Ascending aorta (tissue), 2 donors: ENCODE results near the gene OR5F1. TPM values are rescaled to one million over a fixed set of nuclear protein-coding genes. Genes with fewer than 3 reads are reported as not detected.

Experiments used
- DNase-seq, 2 donors: peaks; one replicate each; pipeline ENCODE4 v3.0.0-alpha.2; 2019; ENCODE audit warnings: low spot score in 2 of 2
- H3K27ac ChIP-seq, 2 donors: fragments of 200-600 bp; sonication (generic); one replicate each; pipeline ENCODE4 v1.5.1; 2016 to 2017; ENCODE audit warnings: mild to moderate bottlenecking in 1 of 2
- H3K27me3 ChIP-seq: fragments of 200-600 bp; sonication (generic); one replicate; pipeline ENCODE4 v1.5.1; 2017
- H3K36me3 ChIP-seq, 2 donors: fragments of 200-600 bp; sonication (generic); one replicate each; pipeline ENCODE4 v1.5.1; 2016
- H3K4me1 ChIP-seq, 2 donors: fragments of 200-600 bp; sonication (generic); one replicate each; pipeline ENCODE4 v1.5.1; 2016 to 2017; ENCODE audit warnings: mild to moderate bottlenecking in 1 of 2
- H3K4me3 ChIP-seq, 2 donors: fragments of 200-600 bp; sonication (generic); one replicate each; pipeline ENCODE4 v1.5.1; 2016 to 2017; ENCODE audit warnings: mild to moderate bottlenecking in 1 of 2
- H3K9me3 ChIP-seq, 2 donors: fragments of 200-600 bp; sonication (generic); one replicate each; pipeline ENCODE4 v1.5.1; 2016
- intact Hi-C: fragments of 100-400 bp; cut with DNase I; formaldehyde crosslinking; loops from one replicate; pipeline ENCODE4 v1.15.1; 2023
- total RNA-seq: library from RNA; depleted of rRNA; stranded (reverse); fragments of >200 nt; gene quantifications from one replicate; pipeline ENCODE4 v1.1.0, GENCODE V29; 2016
- TF ChIP-seq, protein P1 (sequence below), 3 experiments: fragments of 200-600 bp in 2 of 3; fragments of 450-650 bp in 1 of 3; sonication (generic) in 2 of 3; IDR thresholded peaks; one replicate each; pipeline ENCODE4 v1.5.1; 2016 to 2019; ENCODE audit warnings: antibody characterized with exemption in 3 of 3, mild to moderate bottlenecking in 1 of 3, moderate library complexity in 1 of 3

The OR5F1 gene
- total RNA-seq, 1 donor from 2014 or later = not detected

DNA sequence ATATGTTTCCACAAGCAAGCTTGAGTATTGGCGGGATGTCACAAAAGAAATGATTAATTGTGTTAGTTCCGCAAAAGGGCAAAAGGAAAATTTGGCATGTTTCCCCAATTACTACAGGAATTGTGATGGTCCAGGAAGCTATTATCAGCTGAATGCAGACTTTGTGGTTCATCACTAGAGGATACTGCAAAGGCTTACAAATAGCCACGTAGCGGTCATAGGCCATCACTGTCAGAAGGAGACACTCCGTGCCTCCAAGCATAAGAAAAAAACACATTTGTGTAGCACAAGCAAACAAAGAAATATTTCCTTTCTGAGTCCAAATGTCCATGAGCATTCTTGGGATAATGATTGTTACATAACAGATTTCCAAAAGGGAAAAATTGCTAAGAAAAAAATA is 26.5 kb downstream of the OR5F1 start:
- TF ChIP-seq, protein P1, sequence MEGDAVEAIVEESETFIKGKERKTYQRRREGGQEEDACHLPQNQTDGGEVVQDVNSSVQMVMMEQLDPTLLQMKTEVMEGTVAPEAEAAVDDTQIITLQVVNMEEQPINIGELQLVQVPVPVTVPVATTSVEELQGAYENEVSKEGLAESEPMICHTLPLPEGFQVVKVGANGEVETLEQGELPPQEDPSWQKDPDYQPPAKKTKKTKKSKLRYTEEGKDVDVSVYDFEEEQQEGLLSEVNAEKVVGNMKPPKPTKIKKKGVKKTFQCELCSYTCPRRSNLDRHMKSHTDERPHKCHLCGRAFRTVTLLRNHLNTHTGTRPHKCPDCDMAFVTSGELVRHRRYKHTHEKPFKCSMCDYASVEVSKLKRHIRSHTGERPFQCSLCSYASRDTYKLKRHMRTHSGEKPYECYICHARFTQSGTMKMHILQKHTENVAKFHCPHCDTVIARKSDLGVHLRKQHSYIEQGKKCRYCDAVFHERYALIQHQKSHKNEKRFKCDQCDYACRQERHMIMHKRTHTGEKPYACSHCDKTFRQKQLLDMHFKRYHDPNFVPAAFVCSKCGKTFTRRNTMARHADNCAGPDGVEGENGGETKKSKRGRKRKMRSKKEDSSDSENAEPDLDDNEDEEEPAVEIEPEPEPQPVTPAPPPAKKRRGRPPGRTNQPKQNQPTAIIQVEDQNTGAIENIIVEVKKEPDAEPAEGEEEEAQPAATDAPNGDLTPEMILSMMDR (IDR thresholded peaks at IDR 0.05) = no peak
- H3K9me3 ChIP-seq = no peaks in the 10 kb centered on the region

DNA sequence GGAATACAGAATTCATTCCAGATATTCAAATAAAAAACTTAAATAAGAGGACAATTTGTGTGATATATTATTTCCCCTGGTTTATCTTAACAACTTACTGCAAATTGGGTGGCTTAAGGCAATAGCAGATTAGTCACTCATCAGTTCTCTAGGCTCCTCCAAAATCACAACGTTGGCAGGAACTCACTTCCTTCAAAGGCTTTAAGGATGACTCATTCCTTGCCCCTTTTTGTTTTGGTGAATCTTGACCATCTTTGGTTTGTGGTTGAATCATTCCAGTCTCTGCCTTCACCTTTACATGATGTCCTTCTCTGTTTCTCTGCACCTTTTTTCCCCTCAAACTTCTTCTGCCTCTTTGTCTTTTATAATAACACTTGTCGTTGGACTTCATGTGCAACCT is 28.0 kb downstream of the OR5F1 start:
- TF ChIP-seq, protein P1 (IDR thresholded peaks at IDR 0.05) = no peak
- H3K9me3 ChIP-seq = no peaks in the 10 kb centered on the region
- intact Hi-C loops = no loop called here
- no peak for DNase-seq
- no peaks in the 10 kb centered on the region for H3K36me3 ChIP-seq
- H3K4me3 ChIP-seq = no peak overlapping the region
- no peak overlapping the region for H3K27ac ChIP-seq
- no peaks in the 10 kb centered on the region for H3K4me1 ChIP-seq
- no peaks in the 10 kb centered on the region for H3K27me3 ChIP-seq

More for the DNA sequence above, 26.5 kb downstream of the OR5F1 start:
- no peak for DNase-seq
- intact Hi-C loops = no loop called here
- Histone ChIP-seq H3K4me1 (no peaks in the 10 kb centered on the region), H3K27ac (no peak overlapping the region), H3K36me3 (no peaks in the 10 kb centered on the region), H3K4me3 (no peak overlapping the region), H3K27me3 (no peaks in the 10 kb centered on the region)

DNA sequence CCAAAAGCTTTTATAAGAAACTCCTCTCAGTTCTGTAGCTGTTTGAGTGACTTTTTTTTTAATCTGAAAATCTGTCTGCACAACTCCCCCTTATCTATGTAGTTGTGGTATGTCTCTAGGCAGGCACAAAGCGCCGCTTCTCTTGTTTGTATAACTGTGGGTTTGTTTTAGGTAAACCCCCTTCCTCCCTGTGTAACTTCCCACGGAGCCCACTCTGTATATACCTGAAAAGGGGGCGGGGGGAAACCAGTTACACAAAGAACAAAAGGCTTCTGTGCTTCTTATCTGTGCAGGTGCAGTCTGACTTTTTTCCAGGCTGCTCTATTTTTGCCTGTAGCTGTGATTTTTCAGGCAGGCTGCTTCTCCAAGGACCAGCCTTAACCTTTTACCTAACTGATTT is 37.9 kb downstream of the OR5F1 start:
- Histone ChIP-seq H3K4me3 (no peak overlapping the region), H3K27me3 (no peaks in the 10 kb centered on the region), H3K27ac (no peak overlapping the region), H3K36me3 (no peaks in the 10 kb centered on the region), H3K9me3 (no peaks in the 10 kb centered on the region), H3K4me1 (no peaks in the 10 kb centered on the region)
- intact Hi-C loops = no loop called here
- TF ChIP-seq, protein P1 (IDR thresholded peaks at IDR 0.05) = no peak
- no peak for DNase-seq

DNA sequence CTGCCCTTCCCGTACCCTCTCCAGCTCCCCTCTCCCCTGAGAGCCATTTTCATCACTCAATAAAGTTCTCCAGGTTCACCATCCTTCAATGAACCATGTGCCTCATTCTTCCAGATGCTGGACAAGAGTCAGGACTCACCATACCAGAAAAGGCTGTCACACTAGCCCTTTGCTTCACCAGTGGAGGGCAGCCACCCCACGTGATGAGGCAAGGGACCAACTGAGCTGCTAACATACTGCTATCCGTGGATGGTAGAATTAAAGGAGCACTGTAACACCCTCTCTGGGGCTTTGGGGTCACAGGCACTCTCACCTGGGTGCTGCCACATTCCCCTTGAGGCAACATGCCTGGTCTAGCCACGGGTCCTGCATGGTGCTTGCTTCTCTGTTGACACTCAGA is 45.1 kb downstream of the OR5F1 start:
- Histone ChIP-seq H3K9me3 (no peaks in the 10 kb centered on the region), H3K27me3 (no peaks in the 10 kb centered on the region), H3K4me3 (no peak overlapping the region), H3K36me3 (no peaks in the 10 kb centered on the region), H3K27ac (no peak overlapping the region), H3K4me1 (no peaks in the 10 kb centered on the region)
- intact Hi-C loops = no loop called here
- TF ChIP-seq, protein P1 (IDR thresholded peaks at IDR 0.05) = no peak
- DNase-seq = no peak

Other genes with a start within 250 kb of the OR5F1 start
- gene OR5D13, start 221.2 kb downstream of the OR5F1 start, total RNA-seq = not detected
- not detected for gene OR5D14, start 199.1 kb downstream of the OR5F1 start, total RNA-seq
- not detected for gene OR5L1, start 183.3 kb downstream of the OR5F1 start, total RNA-seq
- not detected for gene OR5D18, start 175.0 kb downstream of the OR5F1 start, total RNA-seq
- not detected for gene OR5L2, start 167.4 kb downstream of the OR5F1 start, total RNA-seq
- not detected for gene OR5D16, start 155.9 kb downstream of the OR5F1 start, total RNA-seq
- gene TRIM51, start 111.3 kb downstream of the OR5F1 start, total RNA-seq = not detected
- gene OR5W2, start 80.0 kb downstream of the OR5F1 start, total RNA-seq = not detected
- gene OR5I1, start 58.2 kb downstream of the OR5F1 start, total RNA-seq = not detected
- 0.64 TPM for gene OR10AG1, start 24.7 kb downstream of the OR5F1 start, total RNA-seq
- gene OR5AS1, start 33.0 kb upstream of the OR5F1 start, total RNA-seq = not detected
- not detected for gene OR8I2, start 98.7 kb upstream of the OR5F1 start, total RNA-seq
- not detected for gene OR8H2, start 109.1 kb upstream of the OR5F1 start, total RNA-seq
- not detected for gene OR8H3, start 127.7 kb upstream of the OR5F1 start, total RNA-seq
- gene OR8J3, start 145.6 kb upstream of the OR5F1 start, total RNA-seq = not detected
- gene OR8K5, start 165.7 kb upstream of the OR5F1 start, total RNA-seq = not detected
- gene OR5J2, start 182.0 kb upstream of the OR5F1 start, total RNA-seq = not detected
- not detected for gene OR5T2, start 239.6 kb upstream of the OR5F1 start, total RNA-seq